Islet of Langerhans (tissue), 1 donor: ENCODE measurements around the gene TCF4.
A peak's percentile ranks its signal among the peaks of the same experiment; 100 is the strongest.

Experiments
- FAIRE-seq: peaks from one replicate; lab custom pipeline; 2011; peaks lifted over from hg19 to GRCh38; lab: Jason Lieb, UNC

Gene TCF4

DNA sequence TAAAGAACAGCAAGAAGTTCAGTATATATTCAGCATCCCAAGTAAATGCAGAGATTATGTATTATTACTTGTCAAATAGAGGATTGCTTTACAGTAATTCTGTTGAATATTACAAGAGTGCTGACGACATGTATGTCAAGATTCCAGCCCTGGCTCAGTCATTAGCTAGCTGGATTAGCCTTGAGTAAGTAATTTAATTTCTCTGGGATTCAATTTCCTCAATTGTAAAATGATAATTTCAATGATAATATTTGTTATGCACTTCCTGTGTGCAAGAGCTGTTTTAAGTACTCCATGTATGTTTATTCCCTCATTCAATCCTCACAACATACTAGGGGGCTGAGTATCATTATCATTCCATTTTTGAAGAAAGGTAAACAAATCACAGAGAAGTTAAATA is 44.0 kb downstream of the TCF4 start:
- FAIRE-seq = no peak

DNA sequence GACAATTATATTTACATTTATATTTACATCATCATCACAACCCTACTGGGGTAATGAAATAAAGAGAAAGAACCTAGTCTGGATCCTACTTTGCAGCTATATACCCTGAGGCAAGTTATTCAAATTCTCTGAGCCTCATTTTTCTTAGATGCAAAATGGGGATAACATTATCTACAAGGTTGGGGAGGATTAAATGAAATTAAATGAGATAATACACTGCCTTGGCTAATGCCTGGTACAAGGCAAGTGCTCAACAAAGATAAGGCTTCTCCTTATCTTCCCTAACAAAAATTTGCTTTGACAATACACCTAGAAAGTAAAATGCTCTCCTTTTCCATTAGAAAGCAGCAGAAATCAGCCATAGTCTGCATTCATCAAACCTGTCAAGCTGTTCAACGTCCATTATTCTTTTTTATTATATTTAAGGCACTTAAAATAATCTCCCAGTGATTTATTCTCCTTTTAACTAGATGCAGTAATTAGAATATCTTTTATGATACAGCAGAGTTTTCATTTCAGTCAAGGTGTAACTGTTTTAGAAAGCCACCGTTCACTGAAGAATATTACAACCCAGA is 44.8 kb downstream of the TCF4 start:
- FAIRE-seq = no peak

DNA sequence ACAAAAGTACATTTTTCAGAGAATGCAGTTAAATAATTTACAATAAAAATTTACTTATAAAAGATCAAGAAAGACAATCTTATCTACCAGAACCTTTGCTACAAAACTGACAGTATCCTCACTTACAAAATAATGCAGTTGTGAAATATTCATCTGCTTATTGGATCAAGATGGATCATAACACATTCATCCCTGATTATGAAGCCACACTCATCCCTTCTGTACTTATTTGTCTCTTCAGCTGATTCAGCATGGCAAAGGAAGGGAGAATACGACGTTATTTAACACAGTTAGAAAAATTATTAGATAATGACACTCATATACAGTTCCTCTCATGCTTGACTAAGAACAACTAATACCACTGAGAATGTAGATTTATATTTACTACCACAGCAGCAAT is 46.4 kb downstream of the TCF4 start:
- peak; percentile 30 for FAIRE-seq

DNA sequence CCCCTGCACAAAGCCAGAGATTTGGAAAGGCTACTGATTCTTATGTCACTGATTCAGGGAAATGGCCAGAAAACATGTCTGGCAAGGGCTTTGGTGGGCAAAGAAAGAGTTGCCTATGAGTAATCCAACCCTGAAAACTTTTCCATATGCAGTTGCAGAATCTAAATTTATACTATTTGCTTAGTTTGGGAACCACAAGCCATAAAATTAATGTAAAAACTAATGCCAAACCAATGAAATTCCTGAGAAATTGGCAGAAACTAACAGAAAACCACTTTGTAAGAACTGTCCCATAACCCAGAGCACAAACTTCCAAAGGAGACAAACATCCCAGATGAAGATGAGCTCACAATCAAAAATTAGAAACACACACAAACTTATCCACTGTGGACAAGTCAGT is 48.8 kb downstream of the TCF4 start:
- no peak for FAIRE-seq

DNA sequence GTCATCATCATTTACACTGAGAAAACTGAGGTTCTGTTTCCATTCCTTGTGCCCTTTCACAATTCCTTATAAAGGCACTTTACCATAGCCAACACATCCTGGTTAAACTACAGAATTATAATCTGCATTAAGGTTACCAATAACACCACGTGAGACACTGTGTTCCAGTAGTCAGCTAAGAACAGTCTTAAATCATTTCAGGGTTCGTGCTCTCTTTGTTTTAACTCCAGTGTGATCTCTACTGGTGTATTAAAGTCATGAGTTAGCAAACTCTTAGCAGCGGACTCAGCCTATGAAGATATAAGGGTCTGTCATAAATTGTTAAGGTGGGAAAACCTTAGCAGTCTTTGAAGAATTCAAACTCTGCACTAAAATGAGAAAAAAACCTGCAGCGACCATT is 53.0 kb downstream of the TCF4 start:
- no peak for FAIRE-seq

DNA sequence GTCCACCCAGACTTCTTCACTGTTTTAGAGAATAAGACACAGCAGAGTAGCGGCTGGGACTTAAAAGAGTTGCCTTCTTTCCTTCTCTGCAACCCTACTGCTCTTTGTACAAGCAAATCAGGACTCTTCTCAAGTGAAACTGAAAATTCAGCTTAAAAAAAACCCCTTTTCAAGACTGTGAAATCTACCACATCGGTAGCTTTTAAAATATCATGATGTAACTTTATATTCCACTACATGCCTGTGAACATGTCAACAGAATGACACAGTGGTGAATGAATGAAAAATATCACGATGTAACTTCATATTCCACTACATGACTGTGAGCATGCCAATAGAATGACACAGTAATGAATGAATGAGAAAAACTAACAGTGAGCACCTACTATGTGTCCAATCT is 53.4 kb downstream of the TCF4 start:
- no peak for FAIRE-seq

DNA sequence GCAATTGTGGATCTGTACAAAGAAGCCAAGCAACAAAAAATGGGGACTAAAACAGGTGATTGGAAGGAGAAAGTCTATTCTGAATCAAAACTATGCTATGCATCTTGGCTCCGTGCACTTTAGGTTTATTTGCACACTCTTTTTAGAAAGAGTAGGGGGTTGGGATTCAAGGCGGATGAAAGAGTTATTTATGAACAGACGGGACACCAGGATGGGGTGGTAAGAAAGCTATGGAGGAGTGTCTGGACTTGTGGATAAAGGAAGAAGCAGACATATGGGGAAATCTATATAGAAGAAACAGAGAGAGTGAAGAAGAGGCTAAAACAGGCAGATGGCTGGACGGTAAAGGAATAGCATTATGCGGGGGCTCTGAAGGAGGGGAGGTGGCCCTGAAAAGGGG is 57.8 kb downstream of the TCF4 start:
- no peak for FAIRE-seq

DNA sequence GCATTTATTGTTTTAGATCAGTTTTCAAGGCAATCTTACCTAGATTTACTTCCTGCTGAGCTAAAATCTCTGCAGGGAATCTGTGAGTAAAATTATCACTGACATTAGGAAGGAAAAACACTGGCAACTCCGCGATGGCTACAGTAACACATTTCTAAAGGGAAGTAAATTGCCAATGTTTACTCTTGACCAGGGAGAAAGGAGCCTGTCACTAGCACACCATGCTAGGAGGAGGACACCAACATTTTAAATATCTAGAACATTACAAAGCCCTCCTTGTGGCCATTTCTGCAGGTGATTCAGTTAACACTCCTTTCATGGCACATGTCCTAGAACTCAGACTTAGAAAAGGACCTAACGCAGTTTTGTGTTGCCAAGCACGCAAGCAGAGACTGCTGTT is 58.4 kb downstream of the TCF4 start:
- no peak for FAIRE-seq

DNA sequence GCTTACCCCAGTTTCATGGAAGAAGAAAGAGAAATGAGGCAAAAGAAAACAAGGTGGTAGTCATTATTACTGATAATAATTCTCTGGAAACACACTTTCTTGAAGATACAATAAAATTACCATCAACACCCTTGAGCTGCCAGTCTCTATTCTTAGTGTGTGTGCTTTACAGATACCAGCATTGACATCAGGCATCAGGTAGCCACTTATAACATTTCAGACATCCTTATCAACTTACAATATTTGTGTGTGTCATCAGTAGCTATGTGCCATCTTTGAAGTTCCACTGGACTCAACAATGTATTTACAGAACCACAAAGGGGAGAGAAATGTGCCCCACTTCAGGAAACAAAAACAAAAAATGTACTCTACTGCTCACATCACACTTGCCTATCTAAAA is 62.1 kb downstream of the TCF4 start:
- no peak for FAIRE-seq

DNA sequence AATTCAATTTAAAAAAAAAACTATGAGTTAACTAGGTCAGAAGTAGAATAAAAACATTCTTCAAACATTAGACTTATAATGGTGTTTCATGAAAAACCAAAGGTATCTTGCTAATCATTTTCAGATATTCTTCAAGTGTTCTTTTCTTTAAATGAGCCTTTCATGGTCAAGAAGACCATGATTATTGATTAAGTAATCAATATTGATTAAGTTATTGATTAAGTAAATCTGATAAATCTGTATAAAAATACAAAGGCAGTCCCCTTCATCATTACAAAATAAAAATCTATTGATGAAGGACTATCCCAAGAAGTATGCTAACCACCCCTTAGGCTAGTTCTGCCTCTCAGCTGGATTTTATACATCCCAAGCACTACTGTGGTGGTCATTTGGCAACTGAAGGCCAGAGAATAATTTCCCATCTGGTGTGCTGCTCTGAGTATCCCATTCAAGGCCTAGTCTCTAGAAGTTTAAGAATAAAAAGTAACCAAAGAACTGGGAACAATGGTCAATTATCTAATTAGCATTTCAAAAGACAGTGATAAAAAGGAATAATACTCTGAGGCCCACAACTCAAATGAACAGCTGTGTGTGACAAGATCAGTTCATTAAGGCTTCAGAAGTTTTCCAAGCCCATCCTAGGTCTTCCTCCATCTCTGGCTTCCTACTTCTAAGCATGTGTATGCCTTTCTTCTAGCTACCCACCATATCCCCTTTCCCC is 63.5 kb downstream of the TCF4 start:
- peak; percentile 75 for FAIRE-seq

DNA sequence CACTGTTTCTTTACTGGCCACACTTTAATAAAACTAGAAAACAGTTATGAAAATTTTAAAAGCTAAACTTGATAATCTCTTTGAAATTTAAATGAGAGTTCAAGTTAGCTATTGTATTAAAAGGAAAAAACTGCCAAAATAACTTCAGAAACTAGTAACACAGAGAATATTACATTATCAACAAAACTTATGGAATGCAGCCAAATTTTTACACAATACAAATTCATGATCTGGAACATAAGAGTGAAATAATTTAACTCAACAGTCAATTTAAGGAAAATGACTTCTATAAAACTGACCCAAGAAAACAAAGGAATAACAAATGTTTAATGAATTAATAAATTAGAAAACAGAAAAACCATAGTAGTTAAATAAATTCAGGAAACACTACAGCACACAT is 65.0 kb downstream of the TCF4 start:
- FAIRE-seq = peak; percentile 30

DNA sequence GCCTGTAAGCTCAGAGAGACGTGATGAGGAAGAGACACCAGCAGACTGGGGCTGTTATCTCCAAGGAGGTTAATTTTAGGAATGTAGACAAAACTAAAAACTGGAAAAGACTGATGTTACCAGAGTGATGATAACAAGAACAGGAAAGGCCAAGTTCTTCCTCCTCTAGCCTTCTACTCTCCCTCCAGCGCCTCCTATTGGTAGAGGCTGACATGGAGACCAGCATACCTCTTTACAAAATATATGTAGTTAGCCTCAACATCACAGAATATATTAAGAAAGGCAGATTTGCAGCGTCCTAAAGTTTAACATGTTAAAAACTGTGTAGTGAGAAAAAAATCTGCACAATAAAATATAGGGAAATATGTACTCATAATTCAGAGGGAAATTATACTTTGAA is 66.0 kb downstream of the TCF4 start:
- FAIRE-seq = no peak

DNA sequence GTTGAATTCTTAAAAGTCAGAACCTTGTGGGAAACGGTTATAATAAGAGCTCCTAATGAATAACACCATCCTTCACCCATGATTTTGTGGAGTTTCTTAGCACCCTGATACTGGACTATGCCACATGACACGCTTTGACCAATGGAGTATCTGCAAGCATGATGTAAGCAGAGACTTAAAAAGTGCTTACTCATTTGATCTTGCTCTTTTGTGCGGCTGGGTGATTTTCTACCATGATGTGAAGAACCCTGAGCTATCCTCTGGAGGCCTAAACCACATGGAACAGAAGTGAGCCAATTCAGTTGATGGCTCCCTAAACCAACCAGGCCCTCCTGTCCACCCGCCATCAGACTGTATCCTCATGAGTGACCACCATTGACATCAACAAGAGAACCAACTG is 70.9 kb downstream of the TCF4 start:
- no peak for FAIRE-seq

DNA sequence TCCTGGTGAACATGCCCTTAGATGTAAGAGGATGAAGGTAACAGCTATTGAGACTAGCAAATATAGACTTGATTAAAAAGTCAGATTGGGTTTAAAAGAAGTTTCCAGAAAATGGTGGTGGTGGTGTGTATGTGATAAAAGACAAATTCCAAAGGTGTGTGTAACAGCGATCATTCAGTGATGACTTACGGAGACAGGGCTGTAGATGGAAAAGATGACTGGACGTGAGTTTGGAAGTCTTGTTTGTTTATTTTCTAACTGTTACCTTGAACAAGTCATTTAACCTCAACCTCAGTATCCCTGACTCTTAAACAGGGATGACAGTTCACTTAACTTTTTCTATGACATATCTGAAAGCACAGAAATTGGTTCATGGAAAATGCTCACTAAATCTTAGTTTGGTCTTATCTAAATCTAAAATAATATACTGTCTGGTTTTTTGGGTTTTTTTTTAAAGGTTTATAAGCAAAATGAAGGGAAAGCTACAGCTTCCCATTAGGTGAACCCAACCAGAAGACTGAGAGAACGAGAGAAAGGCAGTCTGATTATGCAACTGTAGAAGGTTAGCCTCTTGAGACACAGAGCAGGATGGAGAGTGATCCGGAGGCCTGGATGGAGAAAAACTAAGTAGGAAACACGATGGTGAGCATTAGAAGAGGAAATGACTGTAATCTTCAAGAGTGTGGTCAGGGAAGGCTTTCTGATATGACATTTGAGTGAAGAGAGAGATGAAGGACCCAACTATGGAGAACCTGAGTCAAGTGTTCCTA is 71.9 kb downstream of the TCF4 start:
- no peak for FAIRE-seq

DNA sequence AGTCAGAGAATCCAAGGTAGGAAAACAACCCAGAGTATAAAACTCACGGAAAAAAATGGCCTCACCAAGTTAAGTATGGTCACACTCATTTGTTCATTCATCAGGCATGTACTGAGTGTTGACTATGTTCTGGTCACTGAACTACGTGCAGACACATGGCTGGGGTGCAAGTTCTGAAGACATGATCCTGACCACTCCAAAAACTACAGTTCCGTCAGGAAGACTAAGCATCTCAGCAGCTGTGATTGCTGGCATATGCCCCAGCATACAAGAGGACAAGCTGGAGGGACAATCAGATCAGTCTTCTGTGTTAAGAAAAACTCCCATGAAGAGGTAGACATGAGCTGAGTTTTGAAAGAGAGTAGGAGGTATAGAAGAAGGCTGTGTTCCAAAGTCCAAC is 72.8 kb downstream of the TCF4 start:
- FAIRE-seq = no peak

DNA sequence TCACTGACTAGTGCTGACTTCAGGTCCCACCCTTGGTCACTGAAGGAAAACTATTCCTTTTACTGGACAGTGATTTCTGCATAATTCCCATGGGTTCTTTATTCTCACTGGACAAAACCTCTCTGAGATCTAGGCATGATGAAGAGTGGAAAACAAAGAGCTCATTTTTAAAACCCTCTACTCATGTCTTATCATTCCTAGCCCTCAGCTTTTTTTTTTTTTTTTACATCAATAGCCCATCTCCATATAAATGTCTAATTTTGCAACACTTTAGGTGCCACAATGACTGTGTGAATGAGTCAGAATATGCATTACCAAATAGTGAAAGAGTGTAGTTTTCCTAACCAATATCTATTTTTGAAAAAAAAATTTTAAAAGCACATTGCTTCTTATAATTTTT is 74.8 kb downstream of the TCF4 start:
- no peak for FAIRE-seq

DNA sequence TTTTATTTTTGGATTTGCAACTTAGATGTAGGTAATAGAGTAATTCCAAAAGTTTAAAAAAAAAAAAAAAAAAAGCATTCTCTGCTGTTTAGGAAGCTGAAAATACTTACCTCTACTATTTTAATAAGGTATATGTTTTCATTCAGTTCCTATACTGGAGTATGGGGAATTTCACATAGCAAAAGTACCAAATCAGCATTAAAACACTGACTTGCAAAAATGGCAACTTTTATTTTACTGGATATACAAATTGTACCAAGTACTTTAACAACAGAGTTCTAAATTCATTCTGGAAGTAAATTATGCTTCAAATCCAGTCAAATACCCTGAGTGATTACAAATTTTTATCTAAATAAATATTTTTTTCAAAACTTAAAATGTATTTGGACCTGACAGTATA is 76.7 kb downstream of the TCF4 start:
- FAIRE-seq = peak; percentile 47

DNA sequence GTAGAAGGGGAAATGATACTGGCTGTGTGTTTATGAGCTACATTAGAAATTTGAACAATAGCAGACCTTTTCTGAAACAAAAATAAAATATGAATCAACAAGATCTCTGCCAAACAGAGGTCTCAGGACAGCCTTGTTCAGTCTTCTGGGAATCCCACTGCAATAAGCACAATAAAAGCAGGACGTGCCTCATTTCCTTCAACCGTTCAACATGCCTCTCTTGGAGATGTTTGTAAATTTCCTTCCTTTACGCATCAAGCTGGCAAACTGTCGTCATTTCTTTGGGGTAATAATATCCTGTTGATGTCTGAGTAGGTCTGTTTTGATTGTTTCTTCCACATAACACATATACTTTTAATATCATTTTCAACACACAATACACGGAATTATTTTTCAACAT is 77.2 kb downstream of the TCF4 start:
- FAIRE-seq = peak; percentile 38

DNA sequence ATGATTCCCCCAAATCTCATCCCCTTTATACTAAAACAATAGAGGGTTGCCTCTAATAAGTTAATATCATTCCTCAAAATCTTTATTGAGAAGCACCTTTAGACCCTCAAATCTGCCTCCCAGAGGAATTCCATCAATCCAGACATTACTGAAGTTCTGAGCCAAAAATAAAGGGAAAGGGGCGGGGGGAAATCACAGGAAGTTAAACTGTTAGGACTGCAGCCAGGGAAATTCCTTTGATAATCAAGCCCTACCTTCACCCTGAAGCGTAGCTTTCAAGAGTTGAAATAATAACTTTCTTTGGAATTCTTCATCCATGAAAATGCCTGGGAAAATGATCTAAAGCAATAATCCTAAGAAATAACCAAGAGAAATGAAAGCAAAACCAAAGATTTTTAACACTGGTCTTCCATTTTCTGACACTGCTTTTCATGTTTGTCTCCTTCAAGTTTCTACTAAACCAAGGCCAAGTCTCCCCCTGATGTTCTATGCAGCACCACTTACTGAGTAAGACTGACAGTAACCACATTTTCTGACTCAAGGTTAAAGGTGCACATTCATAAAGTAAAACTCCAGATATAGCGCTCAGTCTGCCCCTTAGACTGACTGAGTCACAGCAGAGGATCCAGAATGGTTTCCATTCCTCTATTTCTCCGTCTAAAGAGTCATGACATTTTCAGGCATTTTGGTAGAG is 78.2 kb downstream of the TCF4 start:
- FAIRE-seq = no peak

DNA sequence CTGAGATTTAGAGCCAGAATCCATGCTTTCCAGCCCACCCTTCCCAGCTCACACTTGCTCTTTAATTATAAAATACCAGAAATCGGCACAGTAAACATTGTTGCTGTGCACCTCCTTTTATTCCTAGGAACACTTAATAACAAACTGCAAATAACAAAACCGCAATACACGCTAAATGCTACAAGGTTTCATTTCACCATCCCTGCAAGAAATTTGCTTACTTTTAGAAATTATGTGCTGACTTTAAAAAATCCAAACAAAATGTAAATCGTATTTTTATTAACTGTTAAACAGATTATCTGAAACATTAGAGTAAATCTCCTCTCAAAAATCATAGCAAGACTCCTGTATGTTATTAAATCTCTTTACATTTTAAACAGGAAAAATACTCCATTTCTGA is 79.3 kb downstream of the TCF4 start:
- FAIRE-seq = peak; percentile 94

DNA sequence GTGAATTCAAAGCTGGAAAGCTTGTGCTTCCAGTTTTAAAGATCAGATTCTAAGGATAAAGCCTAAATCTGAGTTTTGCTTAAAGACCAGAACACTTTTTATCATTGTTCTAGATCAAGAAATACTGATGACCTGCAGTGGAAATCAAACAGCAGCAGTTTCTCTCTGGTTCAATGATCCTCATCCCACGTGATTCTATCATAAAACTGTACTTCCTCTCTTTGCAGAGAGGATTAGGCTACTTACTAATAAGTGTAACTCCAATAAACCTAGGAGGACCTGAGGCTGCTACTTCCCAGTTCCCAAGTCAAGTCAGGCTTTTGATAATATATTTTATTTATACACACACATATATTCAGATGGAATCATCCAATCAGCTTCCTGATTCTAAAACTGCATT is 81.9 kb downstream of the TCF4 start:
- no peak for FAIRE-seq

DNA sequence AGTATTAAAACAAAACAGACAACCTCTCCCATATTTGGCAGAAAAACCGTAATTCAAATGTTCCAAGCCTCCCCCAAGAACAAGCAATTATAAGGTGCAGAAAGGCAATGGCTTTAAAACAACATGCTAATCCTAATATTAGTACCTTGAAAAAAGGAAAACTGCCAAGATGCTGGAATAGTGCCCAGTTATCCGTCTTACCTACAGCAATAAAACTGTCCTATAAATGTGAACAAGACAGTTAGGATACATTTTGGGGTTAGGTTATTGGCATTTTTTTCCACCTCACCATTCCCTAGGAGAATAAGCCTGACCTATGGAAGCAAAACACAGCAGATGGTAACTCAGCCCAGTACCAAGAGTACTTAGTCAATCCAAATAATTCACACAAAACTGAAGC is 83.2 kb downstream of the TCF4 start:
- FAIRE-seq = no peak

DNA sequence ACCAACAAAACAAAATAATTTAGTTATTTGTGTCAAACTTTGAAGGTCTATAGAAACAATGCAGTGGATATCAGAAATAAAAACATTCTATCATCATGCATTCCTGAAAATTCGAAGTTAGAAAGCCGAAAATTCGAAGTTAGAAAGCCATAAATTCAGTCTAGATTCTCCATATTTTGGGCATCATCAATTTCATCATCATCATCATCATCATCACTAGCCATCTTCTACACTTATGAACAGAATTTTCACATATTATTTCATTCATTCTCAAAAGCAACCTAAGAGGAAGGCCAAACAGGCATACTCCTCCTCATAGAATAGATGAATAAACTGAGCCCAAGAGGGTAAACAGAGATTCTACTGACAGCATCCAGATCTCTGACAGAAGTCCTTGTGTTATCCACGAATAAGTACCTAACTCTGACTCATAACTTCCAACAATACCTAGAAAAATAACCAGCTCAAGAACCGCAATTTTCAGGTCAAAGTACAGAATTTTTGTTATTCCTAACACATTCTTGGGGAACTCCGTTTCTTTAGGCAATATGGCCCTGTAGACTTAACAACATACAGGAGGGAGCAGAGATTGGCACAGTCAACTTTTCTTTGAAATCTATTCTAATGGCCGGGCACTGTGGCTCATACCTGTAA is 84.7 kb downstream of the TCF4 start:
- FAIRE-seq = no peak
